Measurements from ENCODE around the gene ATP8B4.

Gene ATP8B4

DNA sequence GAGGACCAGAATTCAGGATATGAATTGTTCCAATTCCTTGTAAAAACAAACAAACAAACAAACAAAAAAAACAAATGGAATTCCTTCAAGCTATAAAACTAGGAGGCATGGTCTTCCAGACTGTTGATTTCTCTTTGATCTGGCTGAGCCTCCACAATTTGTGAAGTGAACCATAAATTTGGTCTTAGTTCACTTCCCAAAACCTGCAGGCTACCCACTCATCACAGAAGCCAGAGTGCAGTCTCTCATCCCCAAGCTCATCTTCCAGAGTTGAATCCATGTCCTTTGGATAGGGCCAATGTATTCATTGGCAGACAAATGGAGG lies 294.3 kb downstream of the ATP8B4 start:
- DNase-seq (ENCODE audit: low read depth in 2 of 3, low spot score in 2 of 3) = no peak

DNA sequence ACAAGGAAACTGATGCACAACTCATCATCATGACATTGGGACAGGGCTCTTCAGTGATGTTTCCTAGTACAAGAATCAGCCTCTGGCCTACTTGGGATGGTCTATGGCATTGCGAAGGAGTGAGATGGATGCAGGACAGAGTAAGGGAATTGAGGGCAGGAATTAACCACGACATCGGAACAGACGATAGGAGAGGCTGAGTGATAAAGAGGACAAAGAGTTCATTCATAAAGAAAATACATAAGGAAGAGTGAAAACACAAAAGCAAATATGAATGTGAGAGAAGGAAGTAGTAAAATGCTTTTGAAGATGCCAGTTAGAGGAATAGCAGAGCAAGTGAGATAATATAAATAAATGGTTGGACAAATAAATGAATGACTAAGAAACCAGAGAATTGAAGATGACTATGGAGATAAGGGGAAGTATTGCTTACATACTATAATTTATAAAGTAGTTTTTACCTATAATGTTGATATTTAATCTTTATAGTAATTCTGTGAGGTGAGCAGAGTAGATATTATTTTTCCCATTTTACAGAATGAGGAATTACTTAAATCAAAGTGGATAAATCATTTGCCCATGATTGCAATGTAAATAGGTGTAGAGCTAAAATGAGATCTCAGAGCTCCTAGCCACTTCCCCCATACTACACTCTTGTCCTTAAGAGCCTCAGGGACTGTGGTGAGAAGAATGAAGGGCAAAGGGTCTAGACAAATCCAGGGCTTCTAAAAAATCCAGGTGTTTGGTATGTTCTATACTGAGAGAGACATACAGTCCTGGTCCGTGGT lies 294.9 kb downstream of the ATP8B4 start:
- no peak for DNase-seq (ENCODE audit: low read depth in 2 of 3, low spot score in 2 of 3)

DNA sequence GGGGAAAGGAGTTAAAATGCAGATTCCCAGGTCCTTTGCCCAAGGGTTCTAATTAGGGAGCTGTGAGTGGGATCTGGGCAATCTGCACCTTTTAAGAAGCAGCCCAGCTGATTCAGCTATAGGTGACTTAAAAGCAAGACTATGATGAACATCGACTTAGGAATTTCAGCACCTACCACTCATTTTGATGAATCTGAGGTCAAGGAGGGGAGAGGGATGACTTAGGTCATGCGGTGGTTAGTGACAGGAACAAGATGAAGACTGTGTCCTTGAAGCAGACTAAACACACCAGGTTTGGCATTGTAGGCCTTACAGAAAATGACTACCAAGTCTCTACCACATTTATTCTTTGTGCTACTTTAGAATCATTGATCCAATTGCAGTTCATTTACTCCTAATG lies 301.9 kb downstream of the ATP8B4 start:
- DNase-seq (ENCODE audit: low read depth in 2 of 3, low spot score in 2 of 3) = no peak

DNA sequence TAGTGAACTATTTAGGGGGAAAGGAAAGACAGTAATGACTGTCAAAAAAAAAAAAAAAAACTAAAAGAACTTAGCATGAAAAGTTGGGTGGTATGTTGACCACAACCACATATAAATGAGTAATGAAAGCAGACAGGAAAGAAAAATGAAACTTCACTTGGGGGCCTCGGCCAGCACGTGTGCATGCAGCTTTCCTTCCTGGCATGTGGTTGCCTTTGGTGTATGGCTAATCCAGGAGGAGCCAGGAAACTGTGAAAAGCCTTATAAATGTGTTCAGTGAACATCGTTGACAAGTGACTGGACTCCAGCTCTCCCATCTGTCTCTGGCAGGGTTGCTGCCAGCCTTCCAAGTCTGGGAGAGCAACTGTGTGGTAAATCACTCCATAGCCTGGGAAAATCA lies 303.1 kb downstream of the ATP8B4 start:
- DNase-seq (ENCODE audit: low read depth in 2 of 3, low spot score in 2 of 3) = no peak

DNA sequence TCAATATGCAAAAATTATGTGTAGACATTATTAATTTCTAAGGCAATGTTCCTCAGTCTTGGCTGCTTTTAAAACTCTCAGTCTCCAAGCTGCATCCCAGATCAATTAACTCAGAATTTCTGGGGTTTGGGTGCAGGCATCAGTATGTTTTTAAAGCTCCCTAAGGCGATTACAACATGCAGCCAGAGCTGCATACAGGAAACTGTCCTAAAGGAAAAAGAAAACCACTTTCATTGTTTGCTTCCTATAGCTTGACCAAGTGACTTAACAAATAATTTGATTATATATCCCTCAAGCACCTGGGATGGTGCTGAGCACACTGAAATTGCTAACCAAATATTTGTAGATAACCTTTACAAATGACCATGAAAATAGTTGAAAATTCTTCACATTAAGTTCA lies 303.5 kb downstream of the ATP8B4 start:
- DNase-seq (ENCODE audit: low read depth in 2 of 3, low spot score in 2 of 3) = no peak

DNA sequence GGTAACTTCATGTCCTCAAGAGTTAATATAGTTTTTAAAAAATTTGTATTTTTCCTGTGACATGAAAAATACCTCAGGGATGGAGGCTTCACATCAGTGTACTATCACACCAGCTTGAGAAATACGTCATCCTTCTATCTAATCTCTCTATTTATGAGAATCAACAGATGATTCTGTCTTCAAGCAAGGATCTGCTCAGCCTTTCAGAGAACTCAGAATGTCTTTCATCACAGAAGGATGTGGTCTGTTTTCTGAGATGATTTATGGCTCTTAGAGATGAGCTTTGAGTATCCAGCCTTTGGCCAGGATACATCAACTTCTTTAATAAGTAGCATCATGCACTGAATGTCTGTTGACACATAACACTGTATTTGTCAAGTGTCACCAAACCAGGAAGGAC lies 304.3 kb downstream of the ATP8B4 start:
- no peak for DNase-seq (ENCODE audit: low read depth in 2 of 3, low spot score in 2 of 3)

DNA sequence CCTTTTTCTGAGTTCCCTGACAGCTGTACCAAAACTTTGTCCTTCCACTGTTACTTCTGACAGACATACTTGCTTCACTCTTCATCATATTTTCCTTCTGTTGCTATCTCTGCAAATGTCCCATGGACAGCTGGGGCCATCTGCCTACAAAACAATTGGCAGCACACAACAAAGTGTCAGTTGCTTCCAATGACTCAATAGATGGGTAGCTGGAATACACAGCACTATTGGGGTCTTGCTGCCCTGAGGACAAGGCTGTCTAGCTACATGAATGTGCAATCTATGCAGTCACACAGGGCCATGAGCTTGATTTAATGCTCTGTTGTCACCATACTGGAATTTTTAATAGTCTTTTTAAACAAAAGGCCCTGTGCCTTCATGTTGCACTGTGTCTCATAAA lies 305.4 kb downstream of the ATP8B4 start:
- DNase-seq (ENCODE audit: low read depth in 2 of 3, low spot score in 2 of 3) = no peak

DNA sequence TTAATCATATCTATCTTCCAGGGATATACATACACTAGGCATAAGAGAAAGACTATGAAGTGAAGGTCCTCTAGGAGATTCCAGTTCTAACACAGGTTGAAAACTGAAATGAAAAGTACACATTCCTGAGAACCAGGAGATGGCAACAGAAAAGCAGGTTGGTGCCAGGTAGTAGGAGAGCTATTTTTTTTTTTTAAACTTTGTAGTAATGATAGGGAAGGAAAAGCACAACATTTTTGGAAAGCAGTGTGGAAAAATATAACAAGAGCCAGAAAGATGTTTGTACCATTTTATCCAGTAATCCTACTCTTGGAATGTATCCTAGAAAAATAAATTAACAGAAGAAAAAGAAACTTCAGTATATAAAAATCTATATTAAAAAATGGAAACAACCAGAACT lies 308.3 kb downstream of the ATP8B4 start:
- DNase-seq (ENCODE audit: low read depth in 2 of 3, low spot score in 2 of 3) = no peak

DNA sequence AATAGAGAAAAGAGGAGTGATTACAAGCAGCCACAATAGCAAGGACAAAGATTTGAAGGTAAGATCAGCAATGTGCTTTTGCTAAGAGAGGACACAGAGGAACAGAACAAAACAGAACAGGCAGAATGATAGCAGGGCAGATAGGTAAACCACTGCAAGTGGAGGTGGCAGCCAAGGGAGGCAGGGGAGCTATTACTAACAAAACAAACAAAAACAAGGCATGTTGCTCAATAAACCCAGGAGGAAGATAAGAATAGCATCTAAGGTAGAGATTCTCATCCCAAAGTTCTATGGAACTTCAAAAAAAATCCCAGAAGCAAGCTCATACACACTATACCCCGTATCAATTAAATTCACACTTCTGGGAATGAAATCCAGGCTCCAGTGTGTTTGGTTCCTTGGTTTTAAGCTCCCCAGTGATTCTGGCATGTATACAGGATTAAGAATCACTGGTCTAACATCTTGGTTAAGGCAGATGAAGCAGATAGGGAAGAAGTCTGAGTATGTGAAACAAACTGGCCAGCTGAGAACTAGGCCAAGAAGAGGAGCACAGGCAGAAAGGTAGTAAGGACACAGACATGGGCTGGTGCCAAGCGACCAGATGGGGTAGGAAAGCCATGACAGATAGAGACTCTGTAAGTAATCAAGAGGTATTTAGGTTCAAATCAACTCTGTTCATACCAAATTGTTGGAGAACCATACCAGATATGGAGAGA lies 309.0 kb downstream of the ATP8B4 start:
- no peak for DNase-seq (ENCODE audit: low read depth in 2 of 3, low spot score in 2 of 3)

DNA sequence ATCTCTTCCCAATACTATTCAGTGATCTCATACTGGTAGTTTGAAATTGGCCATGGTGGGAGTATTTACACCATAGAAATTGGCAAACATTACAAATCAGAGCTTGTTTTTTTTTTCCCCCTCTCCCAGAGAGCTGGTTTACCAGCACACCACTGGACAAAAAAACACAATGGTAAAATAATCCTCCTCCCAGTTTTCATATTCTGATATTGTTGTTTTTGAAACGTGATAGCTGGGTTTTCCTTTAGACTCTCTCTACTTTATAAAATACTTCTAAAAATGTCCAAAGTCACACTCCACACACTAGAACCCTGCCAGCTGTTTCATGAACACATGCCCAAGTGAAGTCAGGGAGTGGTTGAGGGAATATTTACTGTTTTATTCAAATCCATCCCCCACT lies 310.7 kb downstream of the ATP8B4 start:
- DNase-seq (ENCODE audit: low read depth in 2 of 3, low spot score in 2 of 3) = no peak

Measured in activated CD8-positive, alpha-beta memory T cell treated with anti-CD3 and anti-CD28 coated beads for 48 hours (primary cell).